ENCODE data around the gene ALG12.

GRCh38 chr22:49858827-49859226 lies 59.4 kb downstream of the ALG12 start:
- no peak for TF ChIP-seq CTCF (IDR thresholded peaks at IDR 0.05)
- TF ChIP-seq EZH2 (IDR thresholded peaks at IDR 0.05; ENCODE audit: borderline replicate concordance, insufficient read depth, low read depth, low read length, poor library complexity, severe bottlenecking): no peak

All from B cell (primary cell).